ENCODE measurements around the gene GALNTL6. TPM values are rescaled to one million over a fixed set of nuclear protein-coding genes. Genes with fewer than 3 reads are reported as not detected.
"Not testable (repeated sequence)": the region's sequence is repeated elsewhere in the genome, so short reads cannot be mapped to it uniquely, and the experiment has no call there.

Gene GALNTL6
- total RNA-seq, 1 experiment from 2014 or later = not detected

DNA sequence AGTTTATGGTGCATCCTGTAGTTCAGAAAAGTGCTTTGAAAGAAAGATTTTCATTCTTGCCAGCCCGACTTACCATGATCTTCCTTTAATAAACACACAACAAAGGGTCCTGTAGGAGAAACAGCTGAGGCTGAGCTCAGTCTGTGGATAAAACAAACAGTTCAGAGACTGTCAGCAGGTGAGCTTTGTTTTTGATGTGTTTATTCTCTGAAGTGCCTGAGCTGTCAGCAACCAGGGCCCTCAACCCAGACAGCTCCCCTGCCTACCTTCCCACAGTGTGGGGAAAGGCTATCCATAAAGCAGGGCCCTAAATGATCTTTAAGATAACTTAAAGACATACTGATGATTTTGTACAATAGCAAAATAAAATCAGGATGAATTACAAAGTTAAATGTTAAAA, 896.2 kb downstream of the GALNTL6 start:
- in situ Hi-C loops (cut with HindIII; ENCODE audit: low pct_unique_long_range_greater_than_20kb, low sequenced_read_pairs) = no loop called here
- DNase-seq (ENCODE audit: low read depth) = no peak

DNA sequence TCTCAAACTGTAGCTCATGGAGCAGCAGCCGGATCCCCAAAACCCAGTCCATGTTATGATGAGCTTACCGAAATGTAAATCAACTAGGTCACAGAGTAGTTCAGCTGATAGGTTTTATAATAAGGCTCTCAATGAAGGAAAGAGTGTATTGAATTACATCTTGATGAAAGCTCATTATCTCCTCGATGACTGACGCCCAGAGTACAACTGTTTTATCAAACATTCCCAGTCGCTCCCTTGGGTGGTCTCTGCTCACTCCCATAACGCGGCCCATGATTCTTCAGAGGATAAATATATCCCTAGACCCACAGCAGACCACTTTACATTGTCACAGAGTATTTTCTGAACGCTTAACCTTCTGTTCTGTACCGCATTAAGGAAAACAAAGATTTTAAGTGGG, 903.1 kb downstream of the GALNTL6 start:
- no peak for DNase-seq (ENCODE audit: low read depth)
- in situ Hi-C loops (cut with HindIII; ENCODE audit: low pct_unique_long_range_greater_than_20kb, low sequenced_read_pairs) = no loop called here

DNA sequence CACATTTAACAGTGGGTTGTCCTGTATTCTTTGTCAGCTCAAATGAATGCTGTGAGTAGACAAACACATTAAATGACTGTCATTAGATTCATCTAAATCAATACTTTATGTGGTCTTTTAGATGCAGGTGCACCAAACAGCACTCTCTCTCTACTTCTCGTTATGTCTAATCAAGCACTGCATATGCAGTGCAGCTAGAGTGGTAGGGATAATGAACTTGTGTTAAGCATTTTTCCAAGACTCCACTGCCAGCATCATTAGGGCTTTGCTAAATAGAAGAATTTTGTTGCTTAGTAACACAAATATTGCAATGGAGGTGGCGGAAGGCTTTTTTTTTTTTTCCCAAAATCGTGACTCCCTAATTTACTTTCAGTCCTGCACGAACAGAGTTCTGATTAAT, 908.5 kb downstream of the GALNTL6 start:
- in situ Hi-C loops (cut with HindIII; ENCODE audit: low pct_unique_long_range_greater_than_20kb, low sequenced_read_pairs) = no loop called here
- DNase-seq (ENCODE audit: low read depth) = no peak

DNA sequence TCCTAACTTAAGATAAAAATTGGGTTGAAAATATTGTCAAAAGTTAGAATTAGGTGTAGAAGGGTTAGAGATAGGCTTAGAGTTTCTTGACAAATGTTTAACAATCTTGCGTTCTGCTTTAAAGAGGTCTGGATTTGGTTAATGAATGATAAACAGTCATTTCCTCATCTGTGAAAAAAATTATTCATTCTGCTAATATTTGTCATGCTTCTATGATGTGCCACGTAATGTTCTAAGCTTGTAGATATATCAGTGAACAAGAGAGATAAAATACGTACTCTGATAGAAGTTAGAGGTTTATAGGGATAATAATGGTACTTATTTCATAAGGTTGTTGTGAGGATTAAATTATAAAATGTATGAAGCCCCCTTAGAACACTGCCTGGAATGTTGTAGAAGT, 912.4 kb downstream of the GALNTL6 start:
- DNase-seq (ENCODE audit: low read depth) = no peak
- in situ Hi-C loops (cut with HindIII; ENCODE audit: low pct_unique_long_range_greater_than_20kb, low sequenced_read_pairs) = no loop called here

DNA sequence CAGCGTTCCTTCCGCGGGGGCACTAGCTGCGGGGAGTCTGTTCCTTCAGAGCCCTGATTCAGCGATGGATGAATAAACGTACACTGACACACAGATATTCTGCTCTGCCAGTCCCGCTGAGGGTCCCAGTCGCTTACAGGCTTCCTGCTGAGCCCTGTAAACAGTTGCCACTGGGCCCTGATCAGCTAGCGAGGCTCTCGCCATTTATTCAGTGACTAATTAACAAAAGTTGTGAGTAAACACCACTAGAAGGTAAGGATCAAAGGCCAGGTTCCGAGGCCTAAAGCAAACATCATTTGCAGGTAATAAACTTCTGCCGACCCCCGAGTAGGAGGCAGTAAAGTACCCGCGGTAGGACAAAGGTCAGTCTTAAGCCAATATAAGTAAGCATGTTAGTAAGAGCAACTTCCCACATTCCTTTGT, 912.8 kb downstream of the GALNTL6 start:
- in situ Hi-C loops (cut with HindIII; ENCODE audit: low pct_unique_long_range_greater_than_20kb, low sequenced_read_pairs) = no loop called here
- DNase-seq (ENCODE audit: low read depth) = no peak

DNA sequence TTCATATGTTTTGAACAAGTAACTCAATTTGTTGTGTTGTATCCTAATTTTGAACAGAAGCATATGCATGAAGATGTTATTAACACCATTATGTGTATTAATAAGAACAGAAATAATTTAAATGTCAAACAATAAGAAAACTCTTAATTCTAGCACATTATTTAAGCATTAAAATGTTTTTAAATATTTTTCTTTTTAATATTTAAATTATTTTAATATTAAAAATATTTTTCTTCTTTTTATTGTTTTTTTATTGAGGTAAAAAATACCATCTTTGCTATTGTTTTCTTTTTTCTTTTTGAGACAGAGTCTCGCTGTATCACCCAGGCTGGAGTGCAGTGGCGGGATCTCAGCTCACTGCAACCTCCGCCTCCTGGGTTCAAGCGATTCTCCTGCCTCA, 914.4 kb downstream of the GALNTL6 start:
- in situ Hi-C loops (cut with HindIII; ENCODE audit: low pct_unique_long_range_greater_than_20kb, low sequenced_read_pairs) = no loop called here
- no peak for DNase-seq (ENCODE audit: low read depth)

DNA sequence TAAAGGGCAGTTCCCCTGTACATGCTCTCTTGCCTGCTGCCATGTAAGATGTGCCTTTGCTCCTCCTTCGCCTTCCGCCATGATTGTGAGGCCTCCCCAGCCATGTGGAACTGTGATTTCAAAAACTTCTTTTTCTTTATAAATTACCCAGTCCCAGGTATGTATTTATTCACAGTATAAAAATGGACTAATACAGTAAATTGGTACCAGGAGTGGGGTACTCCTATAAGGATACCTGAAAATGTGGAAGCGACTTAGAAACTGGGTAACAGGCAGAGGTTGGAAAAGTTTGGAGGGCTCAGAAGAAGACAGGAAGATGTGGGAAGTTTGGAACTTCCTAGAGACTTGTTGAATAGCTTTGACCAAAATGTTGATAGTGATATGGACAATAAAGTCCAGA, 920.4 kb downstream of the GALNTL6 start:
- DNase-seq (ENCODE audit: low read depth); in situ Hi-C loops (cut with HindIII; ENCODE audit: low pct_unique_long_range_greater_than_20kb, low sequenced_read_pairs): not testable (repeated sequence)

DNA sequence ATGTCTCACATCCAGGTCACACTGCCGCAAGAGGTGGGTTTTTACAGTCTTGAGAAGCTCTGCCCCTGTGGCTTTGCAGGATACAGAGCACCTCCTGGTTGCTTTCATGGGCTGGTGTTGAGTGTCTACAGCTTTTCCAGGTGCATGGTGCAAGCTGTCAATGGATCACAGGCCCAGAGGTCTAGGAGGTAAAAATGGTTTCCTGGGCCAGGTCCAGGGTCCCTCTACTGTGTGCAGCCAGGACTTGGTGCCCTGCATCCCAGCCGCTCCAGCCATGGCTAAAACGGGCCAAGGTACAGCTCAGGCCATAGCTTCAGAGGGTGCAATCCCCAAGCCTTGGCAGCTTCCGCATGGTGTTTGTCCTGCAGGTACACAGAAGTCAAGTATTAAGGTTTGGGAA, 921.4 kb downstream of the GALNTL6 start:
- DNase-seq (ENCODE audit: low read depth) = no peak
- in situ Hi-C loops (cut with HindIII; ENCODE audit: low pct_unique_long_range_greater_than_20kb, low sequenced_read_pairs) = no loop called here

DNA sequence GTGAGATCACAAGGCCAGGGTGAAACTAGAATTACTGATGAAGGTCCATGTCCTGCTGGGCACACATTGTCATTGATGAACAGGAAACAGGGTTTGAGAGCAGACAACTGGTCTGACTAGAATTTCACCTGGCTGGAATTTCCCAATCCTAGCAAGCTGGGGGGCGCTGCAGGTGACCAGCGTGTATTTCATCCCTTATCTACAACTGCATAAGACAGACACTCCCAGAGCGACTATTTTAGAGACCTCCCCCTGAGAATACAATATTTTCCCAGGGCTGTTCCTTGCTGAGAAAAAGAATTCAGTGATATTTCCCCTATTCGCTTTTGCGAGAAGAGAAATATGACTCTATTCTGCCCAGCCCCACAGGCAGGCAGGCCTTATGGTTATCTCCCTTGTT, 922.8 kb downstream of the GALNTL6 start:
- in situ Hi-C loops (cut with HindIII; ENCODE audit: low pct_unique_long_range_greater_than_20kb, low sequenced_read_pairs) = no loop called here
- peak; percentile 2 for DNase-seq (ENCODE audit: low read depth)

DNA sequence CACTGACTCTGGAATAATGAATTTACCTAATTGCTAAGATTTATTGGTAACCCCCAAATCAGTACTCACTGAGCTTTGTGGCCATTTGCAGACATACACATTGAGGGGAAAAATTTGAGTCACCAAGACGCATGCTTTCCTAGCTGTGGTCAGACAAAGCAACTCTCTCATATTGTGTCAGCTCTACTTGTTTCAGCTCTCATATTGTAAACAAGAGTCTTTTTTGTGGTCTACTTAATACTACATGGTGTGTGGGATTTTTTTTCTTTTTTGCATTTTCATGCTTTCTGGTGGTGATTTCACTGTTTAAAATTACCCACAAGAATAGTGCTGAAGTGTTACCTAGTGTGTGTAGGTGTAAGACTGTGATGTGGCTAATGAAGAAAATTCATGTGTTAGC, 927.2 kb downstream of the GALNTL6 start:
- DNase-seq (ENCODE audit: low read depth) = no peak
- in situ Hi-C loops (cut with HindIII; ENCODE audit: low pct_unique_long_range_greater_than_20kb, low sequenced_read_pairs) = no loop called here

DNA sequence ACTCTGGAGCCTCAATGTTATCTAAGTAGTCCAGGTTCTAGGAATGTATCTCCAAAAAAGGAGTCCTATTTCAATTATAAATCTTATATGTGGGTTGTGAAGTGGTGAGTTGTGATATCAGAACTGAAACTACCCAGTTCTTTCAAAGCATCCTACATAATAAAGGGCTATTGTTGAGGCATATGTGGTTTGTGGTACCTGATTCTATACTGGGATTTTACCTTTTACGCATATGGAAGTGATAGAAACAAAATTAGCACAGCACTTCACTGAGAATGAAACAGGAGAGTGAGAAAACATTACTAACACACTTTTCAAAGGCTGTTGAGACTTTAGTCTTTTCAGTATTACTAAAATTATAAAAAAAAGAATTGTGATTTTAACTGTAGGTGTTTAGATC, 937.7 kb downstream of the GALNTL6 start:
- in situ Hi-C loops (cut with HindIII; ENCODE audit: low pct_unique_long_range_greater_than_20kb, low sequenced_read_pairs) = no loop called here
- no peak for DNase-seq (ENCODE audit: low read depth)

DNA sequence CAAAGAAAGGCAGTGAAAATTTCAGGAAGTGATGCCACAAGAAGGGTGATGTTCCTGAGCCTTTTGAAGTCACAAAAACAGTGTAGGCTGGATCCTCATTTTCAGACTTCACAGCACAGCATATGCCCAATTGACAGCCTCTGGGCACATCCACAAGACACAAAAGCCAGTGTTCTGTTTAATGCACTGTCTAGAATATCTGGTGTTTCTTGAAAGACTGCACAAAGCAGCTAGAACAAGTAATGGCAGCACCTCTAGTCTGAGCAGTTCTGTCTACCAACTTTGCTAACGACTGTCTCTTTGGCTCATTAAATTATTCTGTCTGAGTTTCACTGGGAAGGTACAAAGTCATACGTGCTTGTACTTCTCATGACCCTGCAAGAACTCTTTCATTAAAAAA, 938.3 kb downstream of the GALNTL6 start:
- in situ Hi-C loops (cut with HindIII; ENCODE audit: low pct_unique_long_range_greater_than_20kb, low sequenced_read_pairs) = no loop called here
- DNase-seq (ENCODE audit: low read depth) = no peak

DNA sequence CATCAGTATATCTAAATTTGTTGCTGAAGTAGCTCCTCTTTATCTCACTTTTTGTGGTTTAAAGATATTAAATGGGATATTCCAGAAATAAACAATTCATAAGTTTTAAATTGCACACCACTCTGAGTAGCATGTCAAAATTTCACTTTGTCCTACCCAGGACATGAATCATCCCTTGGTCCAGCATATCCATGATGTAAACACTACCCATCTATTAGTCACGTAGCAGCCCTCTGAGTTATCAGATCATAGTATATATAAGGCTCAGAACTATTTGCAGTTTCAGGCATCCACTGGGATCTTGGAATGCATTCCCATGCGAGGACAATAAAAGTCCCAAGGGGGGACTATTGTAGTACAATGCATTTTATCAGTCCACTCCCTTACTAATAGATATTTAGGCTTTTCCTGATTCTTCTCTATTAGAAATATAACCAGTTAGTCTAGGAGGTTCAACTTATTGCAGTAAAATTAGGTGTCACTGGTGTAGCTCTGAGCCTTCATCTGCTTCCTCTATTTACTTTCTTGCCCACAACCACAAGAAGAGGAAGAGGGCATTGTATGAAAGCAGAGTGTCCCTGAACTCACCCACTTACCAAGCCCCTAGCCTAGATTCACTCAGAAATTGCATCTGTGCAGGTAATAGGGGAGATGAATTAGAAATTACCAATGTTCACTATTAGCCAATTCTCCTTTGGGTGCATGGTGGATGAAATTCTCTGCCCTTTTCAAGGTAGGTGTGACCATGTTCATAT, 945.6 kb downstream of the GALNTL6 start:
- in situ Hi-C loops (cut with HindIII; ENCODE audit: low pct_unique_long_range_greater_than_20kb, low sequenced_read_pairs) = no loop called here

DNA sequence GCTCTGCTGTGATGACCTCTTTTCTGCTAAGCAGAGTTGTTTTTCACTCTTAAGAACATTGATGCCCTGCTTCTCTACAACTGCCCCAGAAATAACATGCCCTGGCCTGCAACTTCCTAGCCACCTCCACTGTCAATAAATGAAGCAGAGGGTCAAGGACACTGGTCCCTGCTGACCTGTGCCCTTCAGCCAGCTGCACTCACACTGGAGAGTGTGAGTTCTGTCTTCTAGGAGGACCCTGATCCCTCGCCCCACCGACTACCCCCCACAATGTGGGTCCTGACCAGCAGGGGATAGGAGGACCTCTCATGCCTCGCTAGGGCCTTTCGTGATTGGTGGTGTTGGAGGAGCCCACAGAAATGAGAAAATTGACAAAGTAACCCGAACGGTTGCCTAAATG, 947.3 kb downstream of the GALNTL6 start:
- DNase-seq (ENCODE audit: low read depth) = no peak
- in situ Hi-C loops (cut with HindIII; ENCODE audit: low pct_unique_long_range_greater_than_20kb, low sequenced_read_pairs) = no loop called here

More for the DNA sequence above, 945.6 kb downstream of the GALNTL6 start:
- DNase-seq (ENCODE audit: low read depth) = no peak

DNA sequence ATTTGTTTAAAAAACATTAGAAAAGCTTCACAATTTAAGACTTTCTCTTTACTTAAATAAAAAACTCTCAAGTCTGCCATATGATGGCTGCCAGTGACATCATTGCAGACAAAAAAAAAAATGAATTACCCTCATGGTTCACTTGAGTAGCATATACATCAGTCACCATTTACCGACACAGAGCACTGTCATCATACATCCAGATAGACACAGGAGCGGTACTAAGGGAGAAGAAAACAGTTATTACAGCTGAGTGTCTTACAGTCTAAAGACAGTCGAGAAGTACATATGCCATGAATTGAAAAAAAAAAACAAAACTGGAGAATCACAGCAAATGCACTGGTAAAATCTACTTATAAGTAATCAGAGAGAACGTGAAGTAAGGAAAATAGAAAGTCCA, 949.7 kb downstream of the GALNTL6 start:
- in situ Hi-C loops (cut with HindIII; ENCODE audit: low pct_unique_long_range_greater_than_20kb, low sequenced_read_pairs) = no loop called here
- no peak for DNase-seq (ENCODE audit: low read depth)

DNA sequence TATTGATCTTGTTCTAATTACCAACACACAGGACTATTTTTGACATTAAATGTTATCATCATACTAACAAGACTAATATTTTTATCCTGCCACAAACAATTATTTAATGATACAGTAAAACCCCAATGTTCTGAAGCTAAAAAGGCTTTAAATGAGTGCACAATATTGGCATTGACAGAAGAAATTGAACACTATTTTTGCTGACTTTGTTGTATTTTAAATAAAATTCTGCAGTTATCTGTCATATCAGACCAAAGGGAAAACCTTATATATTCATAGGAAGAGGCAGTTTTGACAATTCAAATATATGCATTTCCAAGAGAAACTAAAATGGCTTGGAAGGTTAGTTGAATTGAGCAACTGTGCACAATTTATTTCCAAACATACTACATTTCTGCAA, 957.6 kb downstream of the GALNTL6 start:
- in situ Hi-C loops (cut with HindIII; ENCODE audit: low pct_unique_long_range_greater_than_20kb, low sequenced_read_pairs) = no loop called here
- DNase-seq (ENCODE audit: low read depth) = no peak

DNA sequence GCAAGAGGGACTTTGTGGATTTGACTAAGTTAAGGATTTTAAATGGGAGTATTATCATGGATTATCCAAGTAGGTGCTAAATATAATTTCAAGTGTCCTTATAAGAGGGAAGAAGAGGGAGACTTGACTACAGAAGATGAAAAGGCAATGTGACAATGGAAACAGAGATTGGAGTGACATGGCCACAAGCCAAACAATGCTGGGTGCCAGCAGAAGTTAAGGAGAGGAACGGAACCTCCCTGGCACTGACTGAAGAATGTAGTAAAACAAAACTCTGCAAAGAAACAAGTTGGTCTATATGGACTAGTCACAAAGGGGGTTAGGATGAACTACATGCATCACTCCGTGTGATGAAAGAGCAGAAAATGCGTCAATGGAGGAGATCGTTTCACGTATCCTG, 959.6 kb downstream of the GALNTL6 start:
- no peak for DNase-seq (ENCODE audit: low read depth)
- in situ Hi-C loops (cut with HindIII; ENCODE audit: low pct_unique_long_range_greater_than_20kb, low sequenced_read_pairs) = no loop called here

DNA sequence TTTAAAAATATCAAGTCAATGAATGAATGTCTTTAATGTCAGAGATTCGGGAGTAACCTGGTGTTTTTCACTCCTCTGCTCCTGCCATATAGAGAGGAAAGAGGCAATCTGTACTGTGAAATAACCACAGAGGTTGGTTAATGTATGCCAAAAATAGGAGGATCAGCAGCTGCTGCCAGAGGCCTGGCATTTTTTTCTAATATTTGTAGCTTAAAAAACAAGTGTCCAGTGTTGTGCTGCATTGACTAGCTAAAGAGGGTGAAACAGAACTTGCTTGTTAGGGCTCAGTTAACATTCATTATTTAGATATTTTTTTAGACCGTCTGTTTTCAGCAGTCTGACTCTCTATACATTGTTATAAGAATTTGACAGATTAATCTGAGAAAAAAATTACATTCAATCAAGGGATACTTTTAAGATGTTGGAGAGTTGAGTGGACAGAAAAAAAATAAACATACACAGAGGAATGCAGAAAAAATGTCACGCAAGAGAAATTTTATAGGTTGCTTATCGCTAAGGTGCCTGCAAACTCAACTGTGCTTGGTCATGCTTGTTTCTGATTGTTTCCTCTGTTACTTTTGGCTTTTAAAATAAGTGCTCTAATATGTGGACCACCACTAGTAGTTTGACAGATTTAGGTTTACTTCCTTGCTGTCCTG, 963.1 kb downstream of the GALNTL6 start:
- in situ Hi-C loops (cut with HindIII; ENCODE audit: low pct_unique_long_range_greater_than_20kb, low sequenced_read_pairs) = no loop called here
- peak; percentile 64 for DNase-seq (ENCODE audit: low read depth)

DNA sequence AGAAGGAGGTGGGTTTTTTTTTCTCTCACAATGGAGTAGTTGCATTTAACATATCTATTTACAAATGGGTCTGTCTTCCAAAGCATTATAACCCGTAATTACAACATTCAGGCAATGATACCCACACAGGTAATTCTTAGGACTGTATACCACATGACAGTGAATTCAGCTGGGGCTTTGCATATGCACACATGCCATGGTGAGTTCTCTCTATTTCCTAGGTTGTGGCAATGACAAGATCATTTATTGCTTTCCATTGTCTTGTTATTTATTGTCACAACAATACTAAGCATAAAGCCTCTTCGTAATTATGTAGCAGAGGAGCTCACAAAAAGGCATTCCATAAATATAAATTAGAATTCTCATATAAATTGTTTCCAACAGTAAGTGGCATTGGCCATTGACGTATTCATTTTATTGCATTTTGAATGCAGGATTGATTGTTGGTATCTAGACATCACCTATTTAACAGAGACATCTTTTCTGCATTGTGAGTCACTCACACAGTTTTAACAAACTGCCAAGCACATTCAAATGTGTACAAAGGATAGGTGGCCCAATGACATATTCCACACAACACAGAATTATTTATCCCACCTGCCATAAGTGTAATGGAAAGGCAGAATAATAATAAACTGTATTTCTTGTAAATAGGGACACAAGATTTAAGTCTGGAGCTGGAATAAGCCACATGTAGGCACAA, 964.7 kb downstream of the GALNTL6 start:
- in situ Hi-C loops (cut with HindIII; ENCODE audit: low pct_unique_long_range_greater_than_20kb, low sequenced_read_pairs) = no loop called here
- no peak for DNase-seq (ENCODE audit: low read depth)

All from Caki2 (cell line).